ENCODE results near the gene SCNN1G.

- TF ChIP-seq TAF1 (IDR thresholded peaks at IDR 0.05; ENCODE audit: borderline replicate concordance, low read depth, low read length) = no peak
- TF ChIP-seq POLR2A (IDR thresholded peaks at IDR 0.05; ENCODE audit: low read depth, low read length) = no peak
- TF ChIP-seq POLR2AphosphoS5 (IDR thresholded peaks at IDR 0.05; ENCODE audit: low read depth, low read length) = no peak
These were observed 36.9 kb upstream of the SCNN1G start for GRCh38 chr16:23145608-23146007.

Data from GM12892 (cell line).